HEK293 (cell line): Measurements from ENCODE around the gene NANOS2.

Source experiments
- CTCF ChIA-PET: fragments of 350-600 bp; formaldehyde crosslinking; extraction: SDS; loops from one replicate; lab custom pipeline; 2021; ENCODE audit warnings: antibody characterized with exemption; lab: Yijun Ruan, JAX
- POLR2A ChIA-PET: fragments of 300-600 bp; formaldehyde crosslinking; extraction: SDS; loops from one replicate; lab custom pipeline; 2020; ENCODE audit warnings: antibody characterized with exemption, inconsistent platforms; lab: Yijun Ruan, JAX
- H3K27ac ChIP-seq: fragments of 200-500 bp; sonication (Bioruptor generic); 2 replicates; pipeline ENCODE4 v1.5.1; 2014; ENCODE audit warnings: low read depth, low read length, control low read depth, inconsistent platforms; ENCODE audit errors: extremely low read depth
- H3K36me3 ChIP-seq, 2 experiments: fragments of 200-500 bp in 1 of 2; sonication (Bioruptor generic) in 1 of 2; 1 replicate in 1 of 2; 2 replicates in 1 of 2; pipeline ENCODE4 v1.5.1; 2014 to 2017; ENCODE audit warnings: inconsistent platforms in 2 of 2, low read length in 2 of 2; ENCODE audit not compliant: control insufficient read depth in 2 of 2, insufficient read depth in 1 of 2
- H3K4me1 ChIP-seq: fragments of 200-500 bp; sonication (Bioruptor generic); 2 replicates; pipeline ENCODE4 v1.5.1; 2014; ENCODE audit warnings: mild to moderate bottlenecking, low read length, inconsistent platforms; ENCODE audit not compliant: control insufficient read depth, insufficient read depth
- H3K4me3 ChIP-seq: 2 replicates; pipeline ENCODE4 v1.5.1; 2011; ENCODE audit warnings: low read depth, mild to moderate bottlenecking, control low read depth, low read length, moderate library complexity
- H3K9me3 ChIP-seq: fragments of 200-500 bp; sonication (Bioruptor generic); 2 replicates; pipeline ENCODE4 v1.5.1; 2014; ENCODE audit warnings: low read depth, low read length, inconsistent platforms; ENCODE audit not compliant: control insufficient read depth, insufficient read depth
- GFI1B ChIP-seq: fragments of 450-650 bp; formaldehyde crosslinking; IDR thresholded peaks from 2 replicates; pipeline ENCODE4 v1.5.1; 2016; ENCODE audit warnings: missing biosample characterization, missing genetic modification characterization
- KLF1 ChIP-seq: fragments of 450-650 bp; formaldehyde crosslinking; IDR thresholded peaks from 2 replicates; pipeline ENCODE4 v1.5.1; 2016; ENCODE audit warnings: missing biosample characterization, missing genetic modification characterization
- KLF9 ChIP-seq: fragments of 450-650 bp; formaldehyde crosslinking; IDR thresholded peaks from 2 replicates; pipeline ENCODE4 v1.5.1; 2016; ENCODE audit warnings: missing biosample characterization, missing genetic modification characterization, low read depth
- PATZ1 ChIP-seq: fragments of 450-650 bp; formaldehyde crosslinking; IDR thresholded peaks from 2 replicates; pipeline ENCODE4 v1.5.1; 2016; ENCODE audit warnings: missing biosample characterization, missing genetic modification characterization
- PRDM1 ChIP-seq: fragments of 450-650 bp; formaldehyde crosslinking; IDR thresholded peaks from 2 replicates; pipeline ENCODE4; 2016; ENCODE audit warnings: missing biosample characterization, missing genetic modification characterization
- SCRT2 ChIP-seq: fragments of 450-650 bp; formaldehyde crosslinking; IDR thresholded peaks from 2 replicates; pipeline ENCODE4 v1.5.1; 2016; ENCODE audit warnings: missing biosample characterization, missing genetic modification characterization
- SETDB1 ChIP-seq: IDR thresholded peaks from one replicate; pipeline ENCODE4 v1.6.1; 2017; ENCODE audit warnings: mild to moderate bottlenecking, low read length, moderate library complexity, mixed read lengths; ENCODE audit not compliant: insufficient read length
- ZBTB6 ChIP-seq: fragments of 450-650 bp; formaldehyde crosslinking; IDR thresholded peaks from 2 replicates; pipeline ENCODE4 v1.5.1; 2017; ENCODE audit warnings: missing biosample characterization, missing genetic modification characterization
- ZFHX2 ChIP-seq: fragments of 450-650 bp; formaldehyde crosslinking; conservative IDR thresholded peaks from 2 replicates; pipeline ENCODE4 v1.5.1; 2016; ENCODE audit warnings: missing biosample characterization, missing genetic modification characterization
- ZNF26 ChIP-seq: fragments of 450-650 bp; formaldehyde crosslinking; IDR thresholded peaks from 2 replicates; pipeline ENCODE4 v1.5.1; 2016; ENCODE audit warnings: missing biosample characterization, missing genetic modification characterization
- ZNF366 ChIP-seq: fragments of 450-650 bp; formaldehyde crosslinking; conservative IDR thresholded peaks from 2 replicates; pipeline ENCODE4 v1.5.1; 2016; ENCODE audit warnings: missing biosample characterization, missing genetic modification characterization
- ZNF398 ChIP-seq: fragments of 450-650 bp; formaldehyde crosslinking; IDR thresholded peaks from 2 replicates; pipeline ENCODE4 v1.5.1; 2017; ENCODE audit warnings: missing biosample characterization, missing genetic modification characterization
- ZNF473 ChIP-seq: fragments of 450-650 bp; formaldehyde crosslinking; IDR thresholded peaks from 2 replicates; pipeline ENCODE4 v1.5.1; 2017; ENCODE audit warnings: missing biosample characterization, missing genetic modification characterization
- ZNF488 ChIP-seq: fragments of 450-650 bp; formaldehyde crosslinking; IDR thresholded peaks from 2 replicates; pipeline ENCODE4 v1.5.1; 2016; ENCODE audit warnings: missing biosample characterization, missing genetic modification characterization
- ZNF560 ChIP-seq: fragments of 450-650 bp; formaldehyde crosslinking; IDR thresholded peaks from 2 replicates; pipeline ENCODE4 v1.5.1; 2017; ENCODE audit warnings: missing biosample characterization, missing genetic modification characterization, borderline replicate concordance
- ZNF580 ChIP-seq: fragments of 450-650 bp; formaldehyde crosslinking; IDR thresholded peaks from 2 replicates; pipeline ENCODE4 v1.5.1; 2016; ENCODE audit warnings: missing biosample characterization, missing genetic modification characterization
- ZNF639 ChIP-seq: fragments of 450-650 bp; formaldehyde crosslinking; IDR thresholded peaks from 2 replicates; pipeline ENCODE4 v1.5.1; 2016; ENCODE audit warnings: missing biosample characterization, missing genetic modification characterization

Gene NANOS2

GRCh38 chr19:45878043-45878794 is 36.4 kb downstream of the NANOS2 start:
- CTCF ChIA-PET, result interaction anchor here (6.0 to 8.8 kb wide), 2 partner anchors 13 to 61 kb away, joined by 55 to 91 read pairs; partner anchors contain the start of genes FOXA3 and SYMPK
- POLR2A ChIA-PET, result no interaction called here

GRCh38 chr19:45876411-45877197 is 38.0 kb downstream of the NANOS2 start:
- Histone ChIP-seq H3K4me3 (no peak overlapping the region), H3K4me1 (no peaks in the 10 kb centered on the region), H3K36me3 (no peaks in the 10 kb centered on the region)
- TF ChIP-seq ZNF398 (tag by site-specific recombination), result peak; percentile 72
- TF ChIP-seq PATZ1 (tag by site-specific recombination), result peak; percentile 33; the same call in 1 of the 2 replicates
- no peak for TF ChIP-seq ZNF639 (tag by site-specific recombination)
- TF ChIP-seq, all 188 proteins: peak for 2
- ChIA-PET CTCF (interaction anchor here (0.6 kb wide), 1 partner anchor 13 kb away, joined by 4 read pairs; the partner anchor contains the start of gene FOXA3), POLR2A (no interaction called here)
- H3K9me3 ChIP-seq, result no peaks in the 10 kb centered on the region
- H3K27ac ChIP-seq, result no peak overlapping the region

More at GRCh38 chr19:45878043-45878794, 36.4 kb downstream of the NANOS2 start:
- Histone ChIP-seq H3K4me3 (no peak overlapping the region), H3K27ac (no peak overlapping the region), H3K36me3 (no peaks in the 10 kb centered on the region), H3K4me1 (peaks cover 6% of the 10 kb centered on the region; the same call in 1 of the 2 replicates), H3K9me3 (no peaks in the 10 kb centered on the region)
- TF ChIP-seq ZNF473 (tag by site-specific recombination) (no peak), KLF9 (tag by site-specific recombination) (0 out of 2 replicates have a peak, but pooled peaks have one; percentile 14), PRDM1 (peak; percentile 39; the same call in 1 of the 2 replicates), ZNF366 (tag by site-specific recombination) (0 out of 2 replicates have a peak, but pooled peaks have one; percentile 33), SCRT2 (tag by site-specific recombination) (peak; percentile 83), ZFHX2 (tag by site-specific recombination) (0 out of 2 replicates have a peak, but pooled peaks have one; percentile 16)

GRCh38 chr19:45876161-45876410 is 38.5 kb downstream of the NANOS2 start:
- H3K4me1 ChIP-seq, result no peaks in the 10 kb centered on the region
- TF ChIP-seq ZNF488 (no peak), ZNF580 (tag by site-specific recombination) (no peak), KLF1 (no peak), ZBTB6 (tag by site-specific recombination) (no peak), ZNF26 (no peak), ZNF560 (tag by site-specific recombination) (no peak), SETDB1 (no peak), GFI1B (tag by site-specific recombination) (no peak)

More at GRCh38 chr19:45876161-45876410, 38.5 kb downstream of the NANOS2 start:
- Histone ChIP-seq H3K36me3 (no peaks in the 10 kb centered on the region), H3K9me3 (no peaks in the 10 kb centered on the region), H3K27ac (no peak overlapping the region), H3K4me3 (no peak overlapping the region)
- ChIA-PET CTCF (no interaction called here), POLR2A (no interaction called here)
